GM19351 (cell line): ENCODE data around the gene GFRA4.
"Not testable (repeated sequence)": the region's sequence is repeated elsewhere in the genome, so short reads cannot be mapped to it uniquely, and the experiment has no call there.

ENCODE experiments used
- ATAC-seq: cut with Tn5 transposase; IDR thresholded peaks from one replicate; pipeline ENCODE4 v1.9.1; 2021; ENCODE audit warnings: mild to moderate bottlenecking, moderate library complexity; ENCODE audit not compliant: unreplicated experiment

Gene GFRA4

GRCh38 chr20:3627476-3627875 is 35.7 kb downstream of the GFRA4 start:
- ATAC-seq, result no peak

GRCh38 chr20:3622406-3622805 is 40.8 kb downstream of the GFRA4 start:
- ATAC-seq, result no peak

GRCh38 chr20:3621111-3621510 is 42.1 kb downstream of the GFRA4 start:
- ATAC-seq, result no peak

- no peak for ATAC-seq
Observed at GRCh38 chr20:3616250-3616649, 46.9 kb downstream of the GFRA4 start.

DNA sequence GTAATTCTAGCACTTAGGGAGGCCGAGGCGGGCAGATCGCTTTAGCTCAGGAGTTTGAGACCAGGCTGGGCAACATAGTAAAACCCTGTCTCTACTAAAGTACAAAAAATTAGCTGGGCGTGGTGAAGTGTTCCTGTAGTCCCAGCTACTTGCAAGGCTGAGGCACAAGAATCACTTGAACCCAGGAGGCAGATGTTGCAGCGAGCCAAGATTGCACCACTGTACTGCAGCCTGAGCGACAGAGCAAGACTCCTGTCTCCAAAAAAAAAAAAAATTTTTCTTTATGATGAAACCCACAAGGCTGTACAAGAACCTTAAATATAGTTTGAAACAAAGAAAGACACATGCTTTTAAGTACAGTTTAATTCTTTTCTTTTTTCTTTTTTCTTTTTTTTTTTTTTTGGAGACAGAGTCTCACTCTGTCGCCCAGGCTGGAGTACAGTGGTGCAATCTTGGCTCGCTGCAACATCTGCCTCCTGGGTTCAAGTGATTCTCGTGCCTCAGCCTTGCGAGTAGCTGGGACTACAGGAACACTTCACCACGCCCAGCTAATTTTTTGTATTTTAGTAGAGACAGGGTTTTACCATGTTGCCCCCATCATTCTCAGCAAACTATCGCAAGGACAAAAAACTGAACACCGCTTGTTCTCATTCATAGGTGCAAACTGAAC is 47.9 kb downstream of the GFRA4 start:
- ATAC-seq, result not testable (repeated sequence)

- no peak for ATAC-seq
Observed at GRCh38 chr20:3614466-3614865, 48.7 kb downstream of the GFRA4 start.

DNA sequence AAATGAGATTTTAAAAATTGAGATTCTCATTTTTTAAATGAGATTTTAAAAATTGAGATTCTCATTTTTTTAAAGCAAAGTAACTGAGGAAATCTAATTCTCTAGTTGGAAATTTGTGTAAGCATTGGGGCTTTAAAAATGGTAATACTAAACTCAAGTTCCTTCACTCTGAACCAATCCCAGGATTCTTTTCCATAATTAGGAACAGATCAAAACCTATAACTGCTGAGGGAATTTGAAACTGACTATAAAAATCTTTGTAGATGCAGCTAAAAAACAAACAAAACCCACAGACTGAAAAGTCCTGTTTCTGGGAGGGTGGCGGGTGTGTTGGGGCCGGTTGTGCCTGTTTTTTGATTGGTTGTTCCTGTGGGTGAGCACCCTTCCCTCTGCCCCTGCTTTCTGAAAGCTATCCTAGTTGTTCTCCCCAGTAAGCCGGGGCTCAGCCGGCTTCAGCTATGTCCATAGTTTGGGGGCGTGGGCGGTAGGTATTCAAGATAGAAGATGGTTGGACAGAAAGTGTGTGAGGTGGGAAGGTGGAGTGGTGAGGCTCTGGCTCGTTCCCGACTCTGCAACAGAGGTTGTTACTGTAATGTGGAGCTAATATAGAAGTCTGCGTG is 49.3 kb downstream of the GFRA4 start:
- ATAC-seq, result no peak

- no peak for ATAC-seq
Observed at GRCh38 chr20:3612795-3613572, 50.2 kb downstream of the GFRA4 start.

DNA sequence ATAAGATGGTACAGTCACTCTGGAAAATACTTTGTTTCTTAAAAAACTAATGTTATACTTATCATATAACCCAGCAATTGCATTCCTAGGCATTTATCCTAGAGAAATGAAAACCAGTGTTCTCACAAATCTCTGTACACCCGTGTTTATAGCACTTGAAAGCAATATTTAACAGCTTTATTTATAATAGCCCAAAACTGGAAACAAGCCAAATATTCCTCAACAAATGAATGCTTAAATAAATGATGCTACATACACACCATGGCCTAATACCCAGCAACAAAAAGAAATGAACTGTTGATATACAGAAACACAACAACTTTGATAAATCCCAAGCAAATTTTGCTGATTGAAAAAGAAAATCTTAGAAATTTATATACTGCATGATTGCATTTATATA is 51.3 kb downstream of the GFRA4 start:
- no peak for ATAC-seq
